Ishikawa (cell line): Measurements from ENCODE around the gene TOP2A.

Source experiments
- CEBPB ChIP-seq: IDR thresholded peaks from 2 replicates; pipeline ENCODE4 v1.6.1; 2012
- EGR1 ChIP-seq: IDR thresholded peaks from 2 replicates; pipeline ENCODE4 v1.6.1; 2012
- EP300 ChIP-seq: IDR thresholded peaks from 2 replicates; pipeline ENCODE4 v1.6.1; 2012; ENCODE audit warnings: borderline replicate concordance
- FOXM1 ChIP-seq: IDR thresholded peaks from 2 replicates; pipeline ENCODE4 v1.6.1; 2012; ENCODE audit warnings: low read depth, borderline replicate concordance
- NFIC ChIP-seq: IDR thresholded peaks from 2 replicates; pipeline ENCODE4 v1.6.1; 2012
- RAD21 ChIP-seq: IDR thresholded peaks from 2 replicates; pipeline ENCODE4 v1.6.1; 2012; ENCODE audit warnings: low read depth
- TAF1 ChIP-seq: IDR thresholded peaks from 2 replicates; pipeline ENCODE4 v1.6.1; 2012; ENCODE audit warnings: low read depth, mild to moderate bottlenecking
- TEAD4 ChIP-seq: IDR thresholded peaks from 2 replicates; pipeline ENCODE4 v1.6.1; 2012
- YY1 ChIP-seq: IDR thresholded peaks from 2 replicates; pipeline ENCODE4 v1.6.1; 2012; ENCODE audit warnings: low read depth
- ZBTB7A ChIP-seq: IDR thresholded peaks from 2 replicates; pipeline ENCODE4 v1.6.1; 2012; ENCODE audit warnings: low read depth
- TF ChIP-seq, protein P1 (sequence below): IDR thresholded peaks from 2 replicates; pipeline ENCODE4 v1.6.1; 2012
- TF ChIP-seq, protein P2 (sequence below): IDR thresholded peaks from 2 replicates; pipeline ENCODE4 v1.6.1; 2012; ENCODE audit warnings: low read depth, mild to moderate bottlenecking
- TF ChIP-seq, protein P3 (sequence below): IDR thresholded peaks from 2 replicates; pipeline ENCODE4 v1.6.1; 2012

DNA sequence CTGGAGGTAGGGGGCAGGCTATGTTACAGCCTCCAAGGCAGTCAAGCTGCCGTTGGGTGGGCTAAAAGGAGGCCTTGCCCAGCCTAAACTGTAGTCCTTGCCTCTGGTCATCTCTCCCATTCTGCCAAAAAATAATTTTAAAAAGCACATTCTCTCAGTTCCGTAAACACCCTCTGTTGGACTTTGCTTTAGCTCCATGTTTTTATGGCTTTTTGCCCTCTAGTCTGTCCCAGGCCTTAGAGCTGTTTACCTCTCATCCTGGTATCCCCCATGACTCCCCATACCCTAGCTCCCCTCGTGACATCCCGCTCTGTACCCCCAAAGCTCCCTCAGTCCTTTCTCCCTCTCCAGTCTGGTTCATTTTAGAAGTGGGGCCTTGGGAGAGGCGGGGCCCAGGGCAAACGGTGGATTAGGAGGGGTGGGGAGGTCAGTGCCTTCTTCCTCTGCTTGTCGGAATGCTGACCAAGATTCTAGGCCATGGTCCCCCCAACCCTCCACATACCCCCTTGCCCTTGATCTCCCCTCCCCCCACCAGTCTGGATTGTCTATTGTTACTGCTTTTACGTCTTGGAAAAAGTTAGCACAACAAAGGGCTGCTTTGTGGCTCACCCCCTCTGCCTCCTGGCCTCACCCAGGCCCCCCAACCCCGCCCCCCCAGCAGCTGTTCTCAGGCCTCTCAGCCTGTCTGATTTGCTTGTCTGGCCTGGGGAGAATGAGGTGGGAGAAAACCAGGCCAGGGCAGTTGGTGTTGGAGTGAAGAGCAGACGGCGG, 71.5 kb downstream of the TOP2A start:
- TF ChIP-seq, protein P1, sequence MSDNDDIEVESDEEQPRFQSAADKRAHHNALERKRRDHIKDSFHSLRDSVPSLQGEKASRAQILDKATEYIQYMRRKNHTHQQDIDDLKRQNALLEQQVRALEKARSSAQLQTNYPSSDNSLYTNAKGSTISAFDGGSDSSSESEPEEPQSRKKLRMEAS: no peak
- TF ChIP-seq TAF1 (no peak), YY1 (no peak), EGR1 (no peak), RAD21 (no peak), EP300 (no peak), CEBPB (no peak), ZBTB7A (no peak), TEAD4 (no peak), NFIC (no peak), FOXM1 (no peak)
- TF ChIP-seq, protein P2, sequence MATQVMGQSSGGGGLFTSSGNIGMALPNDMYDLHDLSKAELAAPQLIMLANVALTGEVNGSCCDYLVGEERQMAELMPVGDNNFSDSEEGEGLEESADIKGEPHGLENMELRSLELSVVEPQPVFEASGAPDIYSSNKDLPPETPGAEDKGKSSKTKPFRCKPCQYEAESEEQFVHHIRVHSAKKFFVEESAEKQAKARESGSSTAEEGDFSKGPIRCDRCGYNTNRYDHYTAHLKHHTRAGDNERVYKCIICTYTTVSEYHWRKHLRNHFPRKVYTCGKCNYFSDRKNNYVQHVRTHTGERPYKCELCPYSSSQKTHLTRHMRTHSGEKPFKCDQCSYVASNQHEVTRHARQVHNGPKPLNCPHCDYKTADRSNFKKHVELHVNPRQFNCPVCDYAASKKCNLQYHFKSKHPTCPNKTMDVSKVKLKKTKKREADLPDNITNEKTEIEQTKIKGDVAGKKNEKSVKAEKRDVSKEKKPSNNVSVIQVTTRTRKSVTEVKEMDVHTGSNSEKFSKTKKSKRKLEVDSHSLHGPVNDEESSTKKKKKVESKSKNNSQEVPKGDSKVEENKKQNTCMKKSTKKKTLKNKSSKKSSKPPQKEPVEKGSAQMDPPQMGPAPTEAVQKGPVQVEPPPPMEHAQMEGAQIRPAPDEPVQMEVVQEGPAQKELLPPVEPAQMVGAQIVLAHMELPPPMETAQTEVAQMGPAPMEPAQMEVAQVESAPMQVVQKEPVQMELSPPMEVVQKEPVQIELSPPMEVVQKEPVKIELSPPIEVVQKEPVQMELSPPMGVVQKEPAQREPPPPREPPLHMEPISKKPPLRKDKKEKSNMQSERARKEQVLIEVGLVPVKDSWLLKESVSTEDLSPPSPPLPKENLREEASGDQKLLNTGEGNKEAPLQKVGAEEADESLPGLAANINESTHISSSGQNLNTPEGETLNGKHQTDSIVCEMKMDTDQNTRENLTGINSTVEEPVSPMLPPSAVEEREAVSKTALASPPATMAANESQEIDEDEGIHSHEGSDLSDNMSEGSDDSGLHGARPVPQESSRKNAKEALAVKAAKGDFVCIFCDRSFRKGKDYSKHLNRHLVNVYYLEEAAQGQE: no peak
- TF ChIP-seq, protein P3, sequence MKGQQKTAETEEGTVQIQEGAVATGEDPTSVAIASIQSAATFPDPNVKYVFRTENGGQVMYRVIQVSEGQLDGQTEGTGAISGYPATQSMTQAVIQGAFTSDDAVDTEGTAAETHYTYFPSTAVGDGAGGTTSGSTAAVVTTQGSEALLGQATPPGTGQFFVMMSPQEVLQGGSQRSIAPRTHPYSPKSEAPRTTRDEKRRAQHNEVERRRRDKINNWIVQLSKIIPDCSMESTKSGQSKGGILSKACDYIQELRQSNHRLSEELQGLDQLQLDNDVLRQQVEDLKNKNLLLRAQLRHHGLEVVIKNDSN: no peak
